ENCODE data around the gene GPR176.

DNA sequence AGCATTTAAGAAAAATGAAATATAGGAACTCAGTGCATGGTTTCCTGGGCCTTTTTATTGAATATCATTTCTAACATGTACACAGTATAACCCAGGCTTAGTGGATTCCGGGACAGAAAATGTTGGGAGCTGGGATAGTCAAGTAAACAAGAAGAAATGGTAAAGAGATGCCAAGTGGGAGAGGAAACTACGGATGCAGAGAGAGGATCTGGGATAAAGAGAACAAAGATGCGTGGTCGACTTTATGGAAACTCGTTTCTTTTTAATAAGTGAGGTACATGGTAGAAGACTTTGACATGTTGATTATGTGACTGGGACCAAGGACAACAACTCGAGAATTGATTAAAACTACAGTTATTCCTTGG is 1.2 kb upstream of the GPR176 start:
- TF ChIP-seq CTCF (IDR thresholded peaks at IDR 0.05) (no peak), EP300 (IDR thresholded peaks at IDR 0.05) (no peak), POLR2A (IDR thresholded peaks at IDR 0.05; ENCODE audit: low read depth) (no peak), POLR2AphosphoS5 (IDR thresholded peaks at IDR 0.05) (no peak)
